Stimulated activated naive CD8-positive, alpha-beta T cell treated with anti-CD3 and anti-CD28 coated beads, Interleukin-15, amount 100 ng/mL, for 72 hours (primary cell): Measurements from ENCODE around the gene NEGR1.

Source experiments
- ATAC-seq: fragments of 150-1000 bp; cut with Tn5 transposase; 2 replicates; pipeline ENCODE4 v1.10.0; 2021; ENCODE audit warnings: mild to moderate bottlenecking, moderate library complexity
- DNase-seq, 2 donors: peaks; one replicate each; pipeline ENCODE4 v3.0.0; 2021 to 2022
- H3K27ac Mint-ChIP-seq, 2 donors: one replicate each; pipeline ENCODE4 v1.8.0; 2022; ENCODE audit warnings: mild to moderate bottlenecking in 2 of 2, mixed read lengths in 2 of 2, moderate library complexity in 2 of 2
- H3K27me3 Mint-ChIP-seq: one replicate; pipeline ENCODE4 v1.8.0; 2022; ENCODE audit warnings: mixed read lengths
- H3K4me1 Mint-ChIP-seq: one replicate; pipeline ENCODE4 v1.8.0; 2022; ENCODE audit warnings: mild to moderate bottlenecking, mixed read lengths
- H3K4me3 Mint-ChIP-seq, 2 donors: one replicate each; pipeline ENCODE4 v1.8.0; 2022; ENCODE audit warnings: mild to moderate bottlenecking in 2 of 2, mixed read lengths in 2 of 2, moderate library complexity in 1 of 2
- H3K9me3 Mint-ChIP-seq, 2 donors: one replicate each; pipeline ENCODE4 v1.8.0; 2022; ENCODE audit warnings: mixed read lengths in 2 of 2

Gene NEGR1

GRCh38 chr1:72105201-72105600 is 177.1 kb downstream of the NEGR1 start:
- H3K9me3 Mint-ChIP-seq, result no peaks in the 10 kb centered on the region
- ATAC-seq (no peak), DNase-seq (no peak)
- no peak overlapping the region for H3K4me3 Mint-ChIP-seq
- H3K4me1 Mint-ChIP-seq, result no peaks in the 10 kb centered on the region
- H3K27me3 Mint-ChIP-seq, result no peaks in the 10 kb centered on the region
- H3K27ac Mint-ChIP-seq, result no peak overlapping the region

GRCh38 chr1:72101840-72102632 is 180.3 kb downstream of the NEGR1 start:
- no peaks in the 10 kb centered on the region for H3K4me1 Mint-ChIP-seq

GRCh38 chr1:72100771-72101170 is 181.6 kb downstream of the NEGR1 start:
- DNase-seq (no peak), ATAC-seq (no peak)
- Mint-ChIP-seq H3K4me3 (no peak overlapping the region), H3K4me1 (no peaks in the 10 kb centered on the region), H3K27me3 (no peaks in the 10 kb centered on the region), H3K9me3 (no peaks in the 10 kb centered on the region), H3K27ac (no peak overlapping the region)

More at GRCh38 chr1:72101840-72102632, 180.3 kb downstream of the NEGR1 start:
- ATAC-seq (no peak), DNase-seq (no peak)
- Mint-ChIP-seq H3K4me3 (no peak overlapping the region), H3K27me3 (no peaks in the 10 kb centered on the region), H3K27ac (no peak overlapping the region), H3K9me3 (no peaks in the 10 kb centered on the region)

- Mint-ChIP-seq H3K9me3 (no peaks in the 10 kb centered on the region), H3K27ac (no peak overlapping the region), H3K27me3 (no peaks in the 10 kb centered on the region), H3K4me3 (no peak overlapping the region), H3K4me1 (no peaks in the 10 kb centered on the region)
- DNase-seq (no peak), ATAC-seq (no peak)
Observed at GRCh38 chr1:72097851-72098570, 184.3 kb downstream of the NEGR1 start.

- Mint-ChIP-seq H3K27me3 (no peaks in the 10 kb centered on the region), H3K4me3 (no peak overlapping the region), H3K4me1 (no peaks in the 10 kb centered on the region), H3K27ac (no peak overlapping the region), H3K9me3 (no peaks in the 10 kb centered on the region)
- ATAC-seq (no peak), DNase-seq (no peak)
Observed at GRCh38 chr1:72094209-72094608, 188.1 kb downstream of the NEGR1 start.

GRCh38 chr1:72086394-72086793 is 195.9 kb downstream of the NEGR1 start:
- Mint-ChIP-seq H3K4me1 (no peaks in the 10 kb centered on the region), H3K9me3 (no peaks in the 10 kb centered on the region), H3K4me3 (no peak overlapping the region), H3K27ac (no peak overlapping the region), H3K27me3 (no peaks in the 10 kb centered on the region)
- DNase-seq, result no peak
- no peak for ATAC-seq

- Mint-ChIP-seq H3K4me3 (no peak overlapping the region), H3K27ac (no peak overlapping the region), H3K4me1 (no peaks in the 10 kb centered on the region), H3K27me3 (no peaks in the 10 kb centered on the region), H3K9me3 (no peaks in the 10 kb centered on the region)
- ATAC-seq (no peak), DNase-seq (no peak)
Observed at GRCh38 chr1:72075425-72075824, 206.9 kb downstream of the NEGR1 start.

GRCh38 chr1:72066431-72066830 is 215.9 kb downstream of the NEGR1 start:
- Mint-ChIP-seq H3K27me3 (no peaks in the 10 kb centered on the region), H3K9me3 (no peaks in the 10 kb centered on the region), H3K4me1 (no peaks in the 10 kb centered on the region), H3K4me3 (no peak overlapping the region), H3K27ac (no peak overlapping the region)
- ATAC-seq (no peak), DNase-seq (no peak)

- ATAC-seq, result no peak
- Mint-ChIP-seq H3K4me3 (no peak overlapping the region), H3K4me1 (no peaks in the 10 kb centered on the region), H3K9me3 (no peaks in the 10 kb centered on the region), H3K27me3 (no peaks in the 10 kb centered on the region), H3K27ac (no peak overlapping the region)
- no peak for DNase-seq
Observed at GRCh38 chr1:72064196-72065075, 217.9 kb downstream of the NEGR1 start.

- Mint-ChIP-seq H3K9me3 (no peaks in the 10 kb centered on the region), H3K4me1 (no peaks in the 10 kb centered on the region), H3K4me3 (no peak overlapping the region), H3K27ac (no peak overlapping the region), H3K27me3 (no peaks in the 10 kb centered on the region)
- DNase-seq, result no peak
- ATAC-seq, result no peak
Observed at GRCh38 chr1:72063364-72064044, 218.8 kb downstream of the NEGR1 start.

- Mint-ChIP-seq H3K4me1 (no peaks in the 10 kb centered on the region), H3K27ac (no peak overlapping the region), H3K9me3 (no peaks in the 10 kb centered on the region), H3K27me3 (no peaks in the 10 kb centered on the region), H3K4me3 (no peak overlapping the region)
- no peak for ATAC-seq
- no peak for DNase-seq
Observed at GRCh38 chr1:72062584-72062983, 219.8 kb downstream of the NEGR1 start.

- Mint-ChIP-seq H3K27me3 (no peaks in the 10 kb centered on the region), H3K9me3 (no peaks in the 10 kb centered on the region)
- no peak for DNase-seq
Observed at GRCh38 chr1:72060466-72061245, 221.7 kb downstream of the NEGR1 start.

GRCh38 chr1:72056516-72056915 is 225.8 kb downstream of the NEGR1 start:
- Mint-ChIP-seq H3K27me3 (no peaks in the 10 kb centered on the region), H3K27ac (no peak overlapping the region), H3K4me3 (no peak overlapping the region), H3K4me1 (no peaks in the 10 kb centered on the region), H3K9me3 (no peaks in the 10 kb centered on the region)
- no peak for ATAC-seq
- DNase-seq, result no peak

More at GRCh38 chr1:72060466-72061245, 221.7 kb downstream of the NEGR1 start:
- no peaks in the 10 kb centered on the region for H3K4me1 Mint-ChIP-seq
- no peak overlapping the region for H3K27ac Mint-ChIP-seq
- no peak overlapping the region for H3K4me3 Mint-ChIP-seq
- no peak for ATAC-seq

- Mint-ChIP-seq H3K4me3 (no peak overlapping the region), H3K27ac (no peak overlapping the region), H3K27me3 (no peaks in the 10 kb centered on the region), H3K4me1 (no peaks in the 10 kb centered on the region), H3K9me3 (peaks cover 0 to 5% of the 10 kb centered on the region in 2 donors)
- no peak for DNase-seq
- no peak for ATAC-seq
Observed at GRCh38 chr1:72051538-72051937, 230.8 kb downstream of the NEGR1 start.

GRCh38 chr1:72050551-72050950 is 231.8 kb downstream of the NEGR1 start:
- DNase-seq (no peak), ATAC-seq (no peak)
- H3K27me3 Mint-ChIP-seq, result no peaks in the 10 kb centered on the region
- H3K4me3 Mint-ChIP-seq, result no peak overlapping the region
- H3K4me1 Mint-ChIP-seq, result no peaks in the 10 kb centered on the region
- H3K9me3 Mint-ChIP-seq, result peaks cover 0 to 5% of the 10 kb centered on the region in 2 donors
- H3K27ac Mint-ChIP-seq, result no peak overlapping the region
